GM10847 (cell line): Measurements from ENCODE around the gene NCAM1.

ENCODE experiments used
- POLR2A ChIP-seq: IDR thresholded peaks from 2 replicates; pipeline ENCODE4 v1.6.1; 2011; ENCODE audit not compliant: insufficient read length; ENCODE audit errors: extremely low read depth

Gene NCAM1

DNA sequence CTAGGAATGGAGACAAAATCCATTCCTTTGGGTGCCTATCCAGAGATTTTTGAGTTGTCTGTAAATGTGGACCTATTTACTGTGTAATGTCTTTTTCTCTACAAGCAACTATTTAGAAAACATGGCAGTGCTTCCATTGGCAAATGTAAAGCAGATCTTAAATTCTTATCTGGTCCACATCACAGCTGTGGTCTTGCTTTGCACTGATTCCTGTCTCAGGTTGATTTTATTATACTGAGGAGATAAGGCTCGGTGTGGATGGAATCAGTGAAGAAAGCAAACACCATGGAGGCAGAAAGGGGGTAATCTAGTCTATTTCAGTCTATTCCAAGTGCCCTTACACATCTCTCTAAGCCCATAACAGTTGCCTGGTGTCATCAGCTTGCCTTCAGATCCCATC, 160.5 kb downstream of the NCAM1 start:
- TF ChIP-seq POLR2A = no peak

DNA sequence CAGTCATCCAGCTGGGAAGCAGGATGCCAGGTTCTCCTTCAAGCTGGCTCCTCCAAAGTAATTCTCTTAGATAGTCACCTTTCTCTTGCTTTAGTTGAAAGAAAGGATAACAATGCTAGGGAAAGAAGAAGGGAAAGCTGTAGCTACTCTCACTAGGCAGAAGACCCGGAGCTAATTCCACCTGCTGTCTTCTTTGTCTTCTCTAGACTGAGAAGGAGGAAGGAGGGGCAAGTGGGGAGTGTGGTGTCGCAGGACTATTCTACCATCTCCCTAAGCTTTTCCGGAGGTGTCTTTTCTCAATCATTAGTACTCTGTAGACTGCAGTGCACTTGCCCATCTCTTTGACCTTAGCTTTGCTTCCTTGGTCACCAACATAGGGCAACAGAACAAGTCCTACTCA, 162.8 kb downstream of the NCAM1 start:
- no peak for TF ChIP-seq POLR2A

DNA sequence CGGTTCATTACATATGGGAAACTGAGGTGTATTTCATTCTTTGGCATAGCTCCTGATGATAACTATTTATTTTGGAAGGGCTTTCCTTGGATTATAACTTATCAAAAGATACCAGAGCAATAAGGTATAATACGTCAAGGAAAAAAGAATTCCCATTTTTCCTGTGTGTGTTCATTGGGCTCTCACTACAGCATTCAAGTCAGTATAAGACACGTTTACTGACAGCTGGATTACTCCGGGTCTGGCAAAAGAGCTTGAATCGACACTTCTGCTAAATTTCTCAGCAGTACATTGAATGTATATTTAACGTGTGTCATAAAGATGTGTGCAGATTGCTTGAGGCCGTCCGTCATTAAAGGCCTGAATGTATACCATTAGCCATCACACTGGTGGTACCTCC, 163.4 kb downstream of the NCAM1 start:
- no peak for TF ChIP-seq POLR2A

DNA sequence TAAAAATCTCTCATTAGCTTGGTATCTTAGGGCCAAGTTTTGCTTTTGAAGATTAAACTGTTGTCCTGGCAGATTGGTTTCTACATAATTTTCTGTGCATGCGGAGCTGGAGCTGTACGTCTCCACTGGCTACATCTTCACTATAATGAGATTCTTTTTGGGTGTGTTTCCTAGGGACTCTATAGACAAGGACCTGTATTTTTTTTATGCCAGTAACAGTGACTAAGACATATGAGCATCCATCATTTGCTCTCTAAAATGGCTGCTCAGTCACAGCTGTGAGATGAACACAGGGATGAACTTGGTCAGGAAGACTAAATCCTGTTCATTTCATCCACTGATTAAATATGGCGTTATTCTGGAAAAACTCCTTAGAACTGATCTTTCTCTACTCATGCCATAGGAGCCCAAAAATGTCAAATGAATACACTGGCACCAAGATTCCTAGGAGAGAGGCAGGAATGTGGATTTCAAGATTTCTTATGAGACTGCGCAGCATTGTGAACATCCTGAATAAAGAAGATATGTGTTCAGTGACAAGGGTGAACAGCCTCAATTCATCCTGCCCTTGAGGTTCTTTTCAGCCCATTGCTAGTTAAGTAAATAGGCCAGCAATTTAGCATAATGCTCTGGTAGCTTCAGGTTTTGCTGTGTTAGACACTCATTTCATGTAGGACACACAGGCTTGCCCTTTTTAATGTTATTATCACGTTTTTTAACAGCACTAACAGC, 168.2 kb downstream of the NCAM1 start:
- no peak for TF ChIP-seq POLR2A

DNA sequence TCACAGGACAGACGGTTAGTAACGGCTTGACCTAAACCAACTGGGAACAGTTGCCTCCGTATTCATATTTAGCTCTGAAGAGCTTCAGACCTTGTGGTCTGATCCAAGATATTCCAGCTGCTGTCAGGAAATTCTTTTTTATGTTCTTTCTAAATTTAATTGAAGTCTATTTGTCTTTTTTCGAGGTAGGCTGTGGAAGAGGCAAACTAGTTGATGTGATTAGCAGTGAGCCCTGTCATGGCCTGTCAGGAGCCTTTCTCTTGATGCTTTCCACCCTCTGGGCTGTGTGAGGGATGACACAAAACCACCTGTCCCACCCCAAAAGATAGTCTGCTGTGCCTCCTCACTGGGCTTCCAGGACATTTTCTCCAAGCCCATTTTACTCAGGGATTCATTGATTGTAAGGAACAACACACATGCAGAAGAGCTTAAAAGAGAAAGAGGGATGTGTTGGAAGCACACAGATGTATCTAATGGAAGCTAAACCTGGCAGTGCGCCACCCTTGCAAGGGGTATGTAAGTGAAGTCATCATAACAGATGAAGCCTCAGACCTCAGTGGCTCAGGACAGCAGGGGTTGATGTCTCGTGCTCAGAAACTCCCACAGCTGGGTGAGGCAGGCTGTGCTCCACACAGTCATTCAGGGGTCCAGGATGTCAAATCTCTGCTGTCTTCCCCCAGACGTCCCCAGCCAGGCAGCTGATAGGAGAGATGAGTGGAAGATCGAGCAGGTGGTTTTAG, 170.0 kb downstream of the NCAM1 start:
- no peak for TF ChIP-seq POLR2A

DNA sequence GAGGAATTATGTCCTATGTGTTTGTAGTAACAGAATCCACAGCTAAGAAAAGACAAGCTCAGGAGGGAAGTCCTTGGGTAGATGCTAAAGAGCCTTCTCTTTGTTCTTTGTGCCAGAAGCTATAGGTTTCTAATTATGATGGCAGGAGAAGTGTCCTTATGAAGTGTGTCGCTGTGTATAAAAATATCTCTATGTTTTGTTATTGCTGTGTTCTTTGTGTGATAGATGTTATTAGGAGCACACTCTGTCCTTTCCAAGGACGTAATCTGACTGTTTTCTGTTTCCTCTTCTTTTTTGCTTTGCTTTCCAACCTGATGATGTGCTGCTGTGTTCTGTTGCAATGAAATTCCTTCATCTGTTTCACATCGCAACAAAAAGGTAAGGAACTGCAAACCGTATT, 171.9 kb downstream of the NCAM1 start:
- no peak for TF ChIP-seq POLR2A

DNA sequence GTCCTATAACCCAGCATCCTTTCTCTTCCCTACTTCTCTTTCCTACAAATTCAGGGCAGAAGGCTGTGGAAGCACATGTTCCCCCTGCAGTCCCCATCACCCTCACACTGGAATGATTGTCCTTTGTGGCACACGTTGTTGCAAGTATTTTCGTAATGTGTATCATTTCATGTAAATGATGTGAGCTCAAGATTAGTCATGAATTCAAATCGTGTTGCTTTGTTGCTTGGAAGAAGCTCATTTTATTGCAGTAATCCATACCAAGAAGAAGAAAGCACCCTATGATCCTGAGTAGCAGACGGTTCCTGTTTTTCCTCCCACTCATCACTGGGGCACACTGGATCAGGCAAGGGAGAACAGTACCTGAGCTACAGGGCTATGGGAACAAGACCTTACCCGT, 173.4 kb downstream of the NCAM1 start:
- no peak for TF ChIP-seq POLR2A

DNA sequence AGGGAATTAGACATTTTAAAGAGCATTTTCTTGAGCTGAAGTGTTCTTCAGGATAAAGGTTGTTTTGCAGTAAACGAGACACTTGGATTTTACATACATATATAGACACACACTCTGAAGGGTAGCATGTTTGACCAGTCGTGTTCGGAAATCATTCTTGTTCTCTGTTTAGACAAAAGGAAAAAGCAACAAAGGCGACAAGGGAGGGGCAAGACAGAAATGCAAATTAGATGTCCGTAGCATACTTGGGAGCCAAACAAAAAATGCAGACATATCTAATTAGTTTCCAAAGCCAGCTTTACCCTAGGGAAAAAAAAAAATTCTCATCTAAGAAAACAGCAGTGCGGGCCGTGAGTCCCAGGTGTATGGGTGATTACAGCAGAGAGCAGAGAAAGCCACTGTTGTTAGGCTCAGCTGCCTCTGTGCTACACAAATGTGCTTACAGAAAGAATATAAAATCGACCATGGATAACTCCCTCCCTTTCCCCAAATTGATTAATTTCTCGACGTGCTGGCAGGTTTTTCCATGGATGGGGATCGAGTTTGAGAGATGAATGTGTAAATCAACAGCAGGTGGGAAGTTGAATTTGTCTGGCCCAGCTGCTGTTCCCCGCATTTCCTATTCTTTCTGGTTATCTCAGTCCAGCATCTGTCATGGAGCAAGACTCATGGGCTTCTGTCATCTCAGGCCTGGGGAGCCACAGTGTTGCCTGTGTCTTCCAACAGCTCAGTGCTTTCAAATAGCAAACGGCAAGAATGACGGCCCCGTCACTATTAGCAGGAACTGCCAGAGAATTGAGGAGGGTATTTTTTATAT, 176.7 kb downstream of the NCAM1 start:
- no peak for TF ChIP-seq POLR2A

DNA sequence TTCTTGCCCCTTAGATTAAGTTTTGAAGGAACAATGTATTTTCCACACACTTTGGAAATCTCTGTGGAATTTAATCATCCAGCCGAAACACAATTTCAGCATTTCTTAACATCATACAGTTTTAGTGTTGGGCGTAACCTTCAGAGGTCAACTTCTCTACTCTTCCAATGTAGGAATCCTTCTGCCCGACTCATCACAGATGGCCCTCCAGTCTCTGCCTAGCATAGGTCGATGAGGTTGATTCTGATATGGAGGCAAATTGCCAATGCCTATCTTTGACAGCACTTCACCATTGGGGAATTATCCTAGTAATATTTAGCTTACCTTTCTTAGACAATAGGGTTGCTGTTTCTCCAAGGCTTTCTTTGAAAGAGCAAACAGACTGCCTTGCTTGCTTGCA, 177.5 kb downstream of the NCAM1 start:
- TF ChIP-seq POLR2A = no peak

DNA sequence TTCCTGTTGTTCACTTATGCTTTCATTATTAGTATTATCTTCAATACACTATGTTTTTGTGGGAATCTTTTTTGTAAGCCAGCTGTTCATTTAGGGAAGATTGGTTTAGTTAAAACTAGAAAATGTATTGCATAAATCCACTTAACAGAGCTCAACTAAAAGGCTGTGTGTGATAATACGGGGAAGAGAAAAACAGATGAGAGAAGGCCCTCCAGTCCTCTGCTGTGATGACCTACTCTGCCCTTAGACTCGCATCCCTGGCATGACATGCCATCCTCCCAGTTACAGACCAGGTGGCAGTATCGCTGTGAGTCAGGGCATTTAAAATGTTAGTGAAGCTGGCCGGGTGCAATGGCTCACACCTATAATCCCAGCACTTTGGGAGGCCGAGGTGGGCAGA, 179.8 kb downstream of the NCAM1 start:
- TF ChIP-seq POLR2A = no peak

DNA sequence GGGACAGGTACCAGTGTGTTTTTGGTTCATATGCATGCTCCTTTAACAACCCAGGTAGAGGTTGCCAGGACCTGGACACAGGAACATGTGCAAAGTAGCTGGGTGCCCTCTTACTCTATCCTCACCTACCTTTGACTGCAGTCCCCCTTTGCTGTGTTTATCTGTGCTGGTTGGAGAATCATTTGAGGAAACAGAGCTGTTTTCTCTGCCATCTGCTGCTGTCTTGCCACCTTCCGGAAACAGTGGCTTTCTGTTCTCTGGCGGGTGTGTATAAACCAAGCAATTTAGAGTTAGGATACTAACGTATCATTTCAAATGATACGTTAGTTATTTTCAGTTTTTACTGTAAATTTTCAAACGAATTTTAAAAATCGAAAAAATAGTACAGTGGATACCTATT, 181.3 kb downstream of the NCAM1 start:
- TF ChIP-seq POLR2A = no peak

DNA sequence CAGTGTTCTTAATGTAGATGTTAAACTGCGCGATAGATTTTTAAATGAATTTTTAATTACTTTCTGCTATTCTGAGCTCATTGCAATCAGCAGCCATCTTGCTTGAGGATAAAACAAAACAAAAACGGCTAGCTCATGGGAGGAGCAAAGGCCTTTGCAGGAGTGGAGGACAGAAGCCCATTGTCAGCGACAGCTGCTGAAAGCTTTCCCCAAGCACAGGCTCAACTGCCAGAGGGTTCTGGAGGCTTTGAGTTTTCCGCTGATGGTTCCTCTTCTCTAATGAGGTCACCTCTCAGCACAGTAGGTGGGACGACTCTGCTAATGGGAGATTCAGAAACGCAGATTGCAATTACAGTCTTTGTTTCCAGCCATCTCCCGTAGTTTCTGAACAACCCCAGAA, 186.0 kb downstream of the NCAM1 start:
- no peak for TF ChIP-seq POLR2A

DNA sequence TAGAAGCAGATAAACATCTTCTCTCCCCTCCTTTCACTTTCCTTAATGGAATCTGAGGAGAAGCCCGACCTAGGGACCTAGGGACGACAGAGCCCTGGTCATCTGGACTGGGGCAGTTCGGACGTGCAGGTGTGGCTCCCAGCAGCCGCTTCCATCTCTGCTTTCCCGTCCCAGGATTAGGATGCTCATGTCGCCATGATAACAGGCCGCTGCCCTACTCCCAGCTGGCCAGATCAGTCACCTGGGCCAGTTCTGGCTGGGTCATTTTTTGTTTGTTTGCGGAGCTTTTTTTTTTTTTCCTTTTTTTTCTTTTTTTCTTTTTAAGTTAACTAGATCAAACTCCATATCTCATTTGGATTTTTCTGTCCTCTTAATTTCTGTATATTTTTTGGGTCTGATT, 186.9 kb downstream of the NCAM1 start:
- no peak for TF ChIP-seq POLR2A

DNA sequence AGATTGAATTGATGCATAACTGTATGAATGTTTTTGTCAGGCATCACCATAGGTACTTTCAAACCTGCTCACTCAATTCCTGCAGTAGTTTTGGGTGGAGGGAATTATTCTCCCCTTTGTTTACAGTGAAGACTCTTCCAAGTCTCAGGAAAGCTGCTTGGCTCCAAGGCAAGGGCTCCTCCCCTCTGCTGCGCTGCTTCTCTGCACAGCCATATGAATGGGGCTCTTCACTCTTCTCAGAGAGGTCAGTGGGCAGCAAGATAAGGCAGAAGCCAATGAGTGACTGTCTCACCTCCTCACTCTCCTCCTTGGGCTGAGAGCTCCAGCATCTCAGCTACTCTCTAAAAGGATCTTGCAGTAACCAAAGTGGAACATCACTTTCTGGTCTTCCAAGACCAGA, 187.4 kb downstream of the NCAM1 start:
- no peak for TF ChIP-seq POLR2A

DNA sequence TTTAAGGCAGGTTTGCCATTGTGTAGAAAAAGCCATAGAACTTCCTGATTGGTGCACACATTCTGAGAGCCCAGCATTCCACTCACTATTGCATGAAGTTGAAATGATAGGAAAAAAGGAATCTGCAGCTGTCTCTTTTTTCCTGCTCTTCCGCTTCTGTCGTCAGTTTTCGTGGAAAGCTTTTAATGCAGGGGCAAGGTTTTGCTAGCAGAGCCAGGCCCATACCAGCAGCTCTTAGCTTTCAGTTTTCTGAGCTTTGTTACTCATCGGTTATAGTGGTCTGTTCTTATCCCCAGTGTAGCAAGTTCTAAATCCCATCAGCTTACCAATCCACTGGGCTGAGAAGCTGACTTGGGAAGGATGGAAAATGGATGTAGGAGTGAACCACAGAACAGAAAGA, 190.3 kb downstream of the NCAM1 start:
- TF ChIP-seq POLR2A = no peak

DNA sequence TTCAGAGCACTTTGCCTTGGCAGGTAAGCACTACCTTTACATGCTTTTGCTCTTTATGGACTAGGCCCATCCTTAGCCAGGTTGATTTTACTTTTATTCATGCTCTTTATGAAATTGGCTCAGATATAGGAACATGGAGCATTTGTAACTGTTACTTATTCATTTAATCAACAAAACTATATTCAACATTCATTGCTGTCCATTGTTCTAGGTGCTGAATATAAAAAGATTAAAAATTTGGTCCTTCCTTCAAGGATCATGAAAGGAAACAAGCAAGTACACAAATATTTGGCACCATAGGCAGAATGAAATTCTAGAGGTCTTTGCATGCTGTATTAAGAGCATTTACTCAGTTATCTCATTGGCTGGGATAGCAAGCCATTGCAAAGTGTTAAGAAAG, 191.3 kb downstream of the NCAM1 start:
- TF ChIP-seq POLR2A = no peak
